GM12892 (cell line): Measurements from ENCODE around the gene MLX.

Source experiments
- POLR2A ChIP-seq: IDR thresholded peaks from 2 replicates; pipeline ENCODE4 v1.6.1; 2011; ENCODE audit warnings: low read depth, low read length, control low read depth
- POLR2AphosphoS5 ChIP-seq: IDR thresholded peaks from 2 replicates; pipeline ENCODE4 v1.6.1; 2011; ENCODE audit warnings: low read depth, low read length, control low read depth

DNA sequence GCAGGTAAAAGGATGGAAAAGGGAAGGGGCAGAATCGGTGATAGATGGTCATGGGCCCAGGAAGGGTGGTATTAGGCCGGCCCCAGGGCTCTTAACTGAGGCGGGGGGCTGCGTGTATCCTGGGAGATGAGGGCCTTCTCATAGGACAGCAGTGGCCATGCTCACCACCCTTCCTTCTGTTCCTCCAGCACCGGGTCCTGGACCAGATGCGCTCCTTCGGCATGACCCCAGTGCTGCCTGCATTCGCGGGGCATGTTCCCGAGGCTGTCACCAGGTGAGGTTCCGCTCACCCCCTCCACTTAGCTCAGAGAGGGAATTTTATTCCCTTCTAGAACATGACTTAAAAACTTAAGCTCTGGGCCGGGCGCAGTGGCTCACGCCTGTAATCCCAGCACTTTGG, 28.4 kb upstream of the MLX start:
- TF ChIP-seq POLR2AphosphoS5 = no peak
- no peak for TF ChIP-seq POLR2A
